OCI-LY3 (cell line): ENCODE data around the gene CABP4.

Experiments
- H2AFZ ChIP-seq: fragments of 200-600, 300-600 bp; shearing (Covaris generic); 2 replicates; pipeline ENCODE4 v1.6.0; 2014; ENCODE audit warnings: antibody characterized with exemption, low read depth, low read length
- H3K27ac ChIP-seq: fragments of 200-600, 300-600 bp; sonication (generic); 2 replicates; pipeline ENCODE4 v1.5.1; 2014; ENCODE audit warnings: mild to moderate bottlenecking, low read length, moderate library complexity, mixed read lengths
- H3K27me3 ChIP-seq: fragments of 200-600, 300-600 bp; sonication (generic); 2 replicates; pipeline ENCODE4 v1.6.1; 2014; ENCODE audit warnings: low read depth, low read length, mixed read lengths
- H3K36me3 ChIP-seq: fragments of 200-600, 300-600 bp; sonication (generic); replicated peaks from 2 replicates; pipeline ENCODE3; 2014; ENCODE audit warnings: low read depth, low read length, mixed read lengths
- H3K4me1 ChIP-seq: fragments of 300-600, 200-600 bp; sonication (generic); 2 replicates; pipeline ENCODE4 v1.6.1; 2014; ENCODE audit warnings: low read length, mixed read lengths
- H3K4me2 ChIP-seq: fragments of 200-600, 300-600 bp; sonication (generic); 2 replicates; pipeline ENCODE4 v1.6.1; 2014; ENCODE audit warnings: low read length, mixed read lengths
- H3K4me3 ChIP-seq: fragments of 300-600, 200-600 bp; sonication (generic); 2 replicates; pipeline ENCODE4 v1.5.1; 2014; ENCODE audit warnings: antibody characterized with exemption, mild to moderate bottlenecking, low read length, moderate library complexity
- H3K79me2 ChIP-seq: fragments of 300-600, 200-600 bp; shearing (Covaris generic); 2 replicates; pipeline ENCODE4 v1.6.1; 2014; ENCODE audit warnings: mild to moderate bottlenecking, low read length, mixed read lengths
- H3K9ac ChIP-seq: fragments of 300-600, 200-600 bp; shearing (Covaris generic); 2 replicates; pipeline ENCODE4 v1.6.0; 2014; ENCODE audit warnings: mild to moderate bottlenecking, low read length, moderate library complexity
- H3K9me3 ChIP-seq: fragments of 200-600, 300-600 bp; shearing (Covaris generic); 2 replicates; pipeline ENCODE4 v1.6.1; 2014; ENCODE audit warnings: low read length, mixed read lengths; ENCODE audit not compliant: insufficient read depth
- H4K20me1 ChIP-seq: fragments of 200-600, 300-600 bp; sonication (generic); 2 replicates; pipeline ENCODE4 v1.6.1; 2016; ENCODE audit warnings: low read length, mixed read lengths; ENCODE audit not compliant: insufficient read depth
- EZH2phosphoT487 ChIP-seq: fragments of 200-600 bp; shearing (Covaris generic); IDR thresholded peaks from 2 replicates; pipeline ENCODE4 v1.6.1; 2018; ENCODE audit warnings: antibody characterized with exemption, mixed run types, low read depth
- TF ChIP-seq, protein P1 (sequence below): fragments of 200-600, 300-600 bp; sonication (generic); IDR thresholded peaks from 2 replicates; pipeline ENCODE4 v1.5.1; 2014; ENCODE audit warnings: antibody characterized with exemption, low read length, low read depth

Gene CABP4

DNA sequence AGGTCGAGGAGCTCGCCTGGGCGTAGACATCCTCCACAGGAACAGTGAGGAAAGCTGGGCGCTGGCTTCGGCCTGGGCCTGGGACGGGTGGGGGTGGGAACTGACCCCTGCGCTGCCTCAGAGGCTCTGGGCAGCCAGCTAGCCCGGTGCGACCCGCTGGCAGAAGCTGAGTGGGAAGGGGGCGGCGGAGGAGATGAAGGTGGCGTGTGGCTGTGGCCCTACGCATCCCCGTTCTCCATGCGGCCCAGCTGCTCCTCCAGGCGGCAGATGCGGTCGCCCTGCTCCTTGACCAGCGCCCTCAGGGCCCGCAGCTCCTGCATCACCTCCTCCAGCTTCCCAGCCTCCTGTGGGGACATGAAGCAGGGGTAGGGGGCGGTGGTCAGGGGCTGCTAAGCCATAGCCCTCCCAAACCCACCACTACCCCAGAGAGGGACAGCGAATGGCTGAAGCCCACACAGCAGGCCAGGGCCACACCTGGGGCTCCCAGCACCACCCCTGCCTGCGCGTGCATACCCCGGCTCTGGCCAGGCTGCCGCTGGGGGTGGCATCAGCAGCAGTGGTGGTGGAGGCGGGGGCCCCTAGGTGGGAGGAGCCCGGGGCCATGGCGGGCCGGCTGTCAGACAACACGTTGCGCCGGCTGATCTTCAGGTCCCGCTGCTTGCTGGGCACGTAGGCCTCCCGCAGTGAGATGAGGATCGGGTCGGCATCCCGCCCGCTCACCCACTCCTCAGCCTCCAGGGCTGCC lies 16.8 kb upstream of the CABP4 start:
- Histone ChIP-seq H3K79me2 (peaks cover 48% of the 10 kb centered on the region), H3K36me3 (peaks cover 34% of the 10 kb centered on the region), H4K20me1 (no peaks in the 10 kb centered on the region), H3K9ac (peak overlapping the region; percentile 99), H3K27me3 (no peaks in the 10 kb centered on the region), H3K4me3 (peak overlapping the region; percentile 83), H3K4me1 (peaks cover 62% of the 10 kb centered on the region), H3K9me3 (no peaks in the 10 kb centered on the region), H2AFZ (no peak overlapping the region), H3K27ac (peak overlapping the region; percentile 96), H3K4me2 (peak overlapping the region; percentile 99)
- no peak for TF ChIP-seq EZH2phosphoT487
- TF ChIP-seq, protein P1, sequence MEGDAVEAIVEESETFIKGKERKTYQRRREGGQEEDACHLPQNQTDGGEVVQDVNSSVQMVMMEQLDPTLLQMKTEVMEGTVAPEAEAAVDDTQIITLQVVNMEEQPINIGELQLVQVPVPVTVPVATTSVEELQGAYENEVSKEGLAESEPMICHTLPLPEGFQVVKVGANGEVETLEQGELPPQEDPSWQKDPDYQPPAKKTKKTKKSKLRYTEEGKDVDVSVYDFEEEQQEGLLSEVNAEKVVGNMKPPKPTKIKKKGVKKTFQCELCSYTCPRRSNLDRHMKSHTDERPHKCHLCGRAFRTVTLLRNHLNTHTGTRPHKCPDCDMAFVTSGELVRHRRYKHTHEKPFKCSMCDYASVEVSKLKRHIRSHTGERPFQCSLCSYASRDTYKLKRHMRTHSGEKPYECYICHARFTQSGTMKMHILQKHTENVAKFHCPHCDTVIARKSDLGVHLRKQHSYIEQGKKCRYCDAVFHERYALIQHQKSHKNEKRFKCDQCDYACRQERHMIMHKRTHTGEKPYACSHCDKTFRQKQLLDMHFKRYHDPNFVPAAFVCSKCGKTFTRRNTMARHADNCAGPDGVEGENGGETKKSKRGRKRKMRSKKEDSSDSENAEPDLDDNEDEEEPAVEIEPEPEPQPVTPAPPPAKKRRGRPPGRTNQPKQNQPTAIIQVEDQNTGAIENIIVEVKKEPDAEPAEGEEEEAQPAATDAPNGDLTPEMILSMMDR: peak; percentile 22

DNA sequence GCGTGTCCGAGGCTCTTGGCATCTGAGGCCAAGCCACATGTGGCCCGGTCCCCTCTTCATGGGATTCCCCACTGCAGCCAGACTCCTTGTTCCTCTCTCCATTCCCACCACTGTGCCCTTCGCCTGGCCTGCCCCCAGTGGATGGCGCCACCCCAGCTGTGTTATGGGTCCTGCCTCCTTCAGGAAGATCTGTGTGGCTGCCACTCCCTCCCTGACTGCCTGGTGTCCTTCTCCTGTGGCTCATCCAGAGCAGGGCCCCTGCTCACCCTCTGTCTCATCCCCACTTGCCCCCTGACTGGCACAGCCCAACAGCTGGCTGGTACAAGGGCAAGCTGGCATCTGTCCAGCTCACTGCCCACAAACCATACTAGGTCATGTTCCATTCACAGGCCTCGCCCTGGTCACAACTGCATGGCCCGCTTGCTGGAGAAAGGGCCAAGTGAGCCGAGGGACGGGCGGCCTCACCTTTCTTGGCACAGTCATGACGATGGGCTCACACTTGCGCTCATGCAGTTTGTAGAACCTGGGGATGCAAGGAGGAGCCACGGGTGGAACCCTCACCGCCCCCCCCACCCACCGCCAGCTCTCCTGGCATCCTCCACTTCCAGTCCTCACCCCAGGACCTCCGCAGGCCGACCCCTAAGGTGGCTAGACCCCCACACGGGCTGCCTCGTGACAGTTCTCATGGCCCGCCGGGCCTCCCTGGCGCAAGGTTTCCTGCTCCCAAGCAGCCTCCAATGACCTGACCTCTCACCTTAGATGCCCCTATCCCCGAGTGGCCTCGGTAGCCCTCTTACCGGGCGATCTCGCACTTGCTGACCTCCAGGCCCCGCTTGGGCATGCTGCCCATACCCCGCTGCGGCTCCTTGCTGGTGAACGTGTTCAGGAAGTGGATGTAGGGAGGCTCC lies 15.6 kb upstream of the CABP4 start:
- H3K4me1 ChIP-seq: peaks cover 56% of the 10 kb centered on the region
- peaks cover 23% of the 10 kb centered on the region for H3K36me3 ChIP-seq

DNA sequence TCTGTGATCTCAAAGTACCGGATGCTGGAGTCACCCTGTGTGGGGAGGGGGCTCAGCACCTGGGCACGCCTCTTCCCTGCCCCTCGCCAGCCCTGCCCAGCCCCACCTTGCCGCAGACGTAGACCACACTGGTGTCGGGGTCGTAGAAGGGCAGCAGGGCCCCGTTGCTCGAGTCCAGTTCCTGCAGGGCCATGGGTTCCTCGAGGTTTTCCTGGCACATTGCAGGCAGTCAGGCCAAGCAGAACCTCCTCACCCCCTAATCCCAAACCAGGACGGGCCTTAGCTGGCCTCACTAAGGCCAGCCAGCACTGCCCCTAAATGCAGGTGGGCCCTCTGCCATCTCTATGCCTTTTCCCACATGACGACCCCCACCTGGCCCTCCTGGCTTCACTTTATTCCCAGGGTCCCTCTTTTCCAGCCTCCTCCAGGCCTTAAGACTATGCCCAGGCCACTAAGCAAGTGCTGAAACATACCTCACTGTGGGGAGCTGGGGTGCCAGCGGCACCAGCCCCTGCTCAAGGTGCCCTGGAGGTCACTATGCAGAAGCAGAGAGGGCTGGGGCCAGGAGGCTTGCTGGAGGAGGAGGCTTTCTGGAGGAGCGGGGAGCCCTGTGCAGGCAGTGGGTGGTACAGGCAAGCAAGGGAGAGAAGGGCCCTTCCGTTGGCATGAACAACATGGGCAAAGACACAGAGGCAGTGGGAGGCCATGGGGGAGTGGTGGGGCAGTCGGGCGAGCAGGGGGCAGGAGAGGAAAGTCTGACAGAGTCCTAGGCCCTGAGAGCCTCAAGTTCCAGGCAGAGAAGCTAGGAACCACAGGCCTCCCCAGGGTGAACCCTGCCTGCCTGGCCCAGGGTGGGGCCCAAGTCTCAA lies 14.7 kb upstream of the CABP4 start:
- no peak overlapping the region for H2AFZ ChIP-seq
- no peaks in the 10 kb centered on the region for H3K27me3 ChIP-seq
- no peaks in the 10 kb centered on the region for H4K20me1 ChIP-seq
- TF ChIP-seq EZH2phosphoT487: no peak
- TF ChIP-seq, protein P1: no peak
- H3K4me2 ChIP-seq: no peak overlapping the region
- peaks cover 56% of the 10 kb centered on the region for H3K4me1 ChIP-seq
- H3K9me3 ChIP-seq: no peaks in the 10 kb centered on the region
- H3K27ac ChIP-seq: peak overlapping the region; percentile 18
- H3K36me3 ChIP-seq: peaks cover 16% of the 10 kb centered on the region
- H3K79me2 ChIP-seq: peaks cover 34% of the 10 kb centered on the region
- no peak overlapping the region for H3K4me3 ChIP-seq
- H3K9ac ChIP-seq: no peak overlapping the region

More for the DNA sequence above, 15.6 kb upstream of the CABP4 start:
- Histone ChIP-seq H3K9me3 (no peaks in the 10 kb centered on the region), H3K27ac (peak overlapping the region; percentile 96), H3K4me3 (peak overlapping the region; percentile 83), H3K4me2 (peak overlapping the region; percentile 99), H3K27me3 (no peaks in the 10 kb centered on the region), H2AFZ (no peak overlapping the region), H3K79me2 (peaks cover 43% of the 10 kb centered on the region), H4K20me1 (no peaks in the 10 kb centered on the region), H3K9ac (peak overlapping the region; percentile 99; the same call in 1 of the 2 replicates)
- no peak for TF ChIP-seq EZH2phosphoT487
- TF ChIP-seq, protein P1: peak; percentile 55
